ENCODE measurements around the gene MSRB1. TPM values are rescaled to one million over a fixed set of nuclear protein-coding genes. Genes with fewer than 3 reads are reported as not detected.

The MSRB1 gene
- total RNA-seq, 1 donor from 2014 or later: 29.8 TPM

GRCh38 chr16:1984347-1985225 is 41.6 kb upstream of the MSRB1 start:
- peak overlapping the region; percentile 92 for H3K4me3 Mint-ChIP-seq

GRCh38 chr16:1983544-1984346 is 40.7 kb upstream of the MSRB1 start, which contains the start of gene GFER:
Gene GFER (plus strand): TSS chr16:1984193. CDS start chr16:1984219, 26 bp downstream.
- peak within 1 kb of the TSS; percentile 92 for H3K4me3 Mint-ChIP-seq
- H3K4me1 Mint-ChIP-seq: peaks cover 34% of the 10 kb centered on the region
- peak; percentile 48 for TF ChIP-seq CTCF (conservative IDR thresholded peaks at IDR 0.05)
- H3K27me3 Mint-ChIP-seq (ENCODE audit: low read depth): peaks cover 70% of the 10 kb centered on the region
- peaks cover 15% of the 10 kb centered on the region for H3K36me3 Mint-ChIP-seq (ENCODE audit: low read depth)
- H3K27ac Mint-ChIP-seq (ENCODE audit: unreplicated experiment): peak within 1 kb of the TSS; percentile 97
- peak; percentile 95 for DNase-seq (ENCODE audit: low read depth, low spot score)
- no peaks in the 10 kb centered on the region for H3K9me3 Mint-ChIP-seq

More at GRCh38 chr16:1984347-1985225, 41.6 kb upstream of the MSRB1 start:
- peak overlapping the region; percentile 97 for H3K27ac Mint-ChIP-seq (ENCODE audit: unreplicated experiment)
- no peak for TF ChIP-seq CTCF (conservative IDR thresholded peaks at IDR 0.05)
- peaks cover 18% of the 10 kb centered on the region for H3K36me3 Mint-ChIP-seq (ENCODE audit: low read depth)
- no peak for DNase-seq (ENCODE audit: low read depth, low spot score)
- H3K4me1 Mint-ChIP-seq: peaks cover 38% of the 10 kb centered on the region
- H3K27me3 Mint-ChIP-seq (ENCODE audit: low read depth): peaks cover 74% of the 10 kb centered on the region
- no peaks in the 10 kb centered on the region for H3K9me3 Mint-ChIP-seq

GRCh38 chr16:1982991-1983543 is 40.1 kb upstream of the MSRB1 start:
- H3K4me3 Mint-ChIP-seq: peak overlapping the region; percentile 85
- H3K9me3 Mint-ChIP-seq: no peaks in the 10 kb centered on the region
- H3K4me1 Mint-ChIP-seq: peaks cover 30% of the 10 kb centered on the region
- peaks cover 67% of the 10 kb centered on the region for H3K27me3 Mint-ChIP-seq (ENCODE audit: low read depth)
- TF ChIP-seq CTCF (conservative IDR thresholded peaks at IDR 0.05): no peak
- no peak overlapping the region for H3K27ac Mint-ChIP-seq (ENCODE audit: unreplicated experiment)
- peaks cover 12% of the 10 kb centered on the region for H3K36me3 Mint-ChIP-seq (ENCODE audit: low read depth)
- no peak for DNase-seq (ENCODE audit: low read depth, low spot score)

GRCh38 chr16:1982013-1982433 is 39.0 kb upstream of the MSRB1 start:
- peak overlapping the region; percentile 85 for H3K4me3 Mint-ChIP-seq
- H3K4me1 Mint-ChIP-seq: peaks cover 30% of the 10 kb centered on the region
- no peaks in the 10 kb centered on the region for H3K9me3 Mint-ChIP-seq
- H3K27ac Mint-ChIP-seq (ENCODE audit: unreplicated experiment): no peak overlapping the region
- TF ChIP-seq CTCF (conservative IDR thresholded peaks at IDR 0.05): no peak
- peaks cover 62% of the 10 kb centered on the region for H3K27me3 Mint-ChIP-seq (ENCODE audit: low read depth)
- no peak for DNase-seq (ENCODE audit: low read depth, low spot score)
- peaks cover 6% of the 10 kb centered on the region for H3K36me3 Mint-ChIP-seq (ENCODE audit: low read depth)

- Mint-ChIP-seq H3K4me3 (peak within 1 kb of the TSS; percentile 85), H3K27me3 (ENCODE audit: low read depth) (peaks cover 56% of the 10 kb centered on the region), H3K27ac (ENCODE audit: unreplicated experiment) (no peak within 1 kb of the TSS), H3K9me3 (no peaks in the 10 kb centered on the region), H3K36me3 (ENCODE audit: low read depth) (peaks cover under 1% of the 10 kb centered on the region), H3K4me1 (peaks cover 30% of the 10 kb centered on the region)
- DNase-seq (ENCODE audit: low read depth, low spot score): no peak
- TF ChIP-seq CTCF (conservative IDR thresholded peaks at IDR 0.05): no peak
Measured at GRCh38 chr16:1981398-1981836, 38.4 kb upstream of the MSRB1 start, which contains the start of gene NOXO1. Gene NOXO1 (minus strand): TSS chr16:1981469. CDS start chr16:1981179, 290 bp downstream.
